Muscle of arm (tissue), 12 donors: ENCODE measurements around the gene GADD45G. TPM values are rescaled to one million over a fixed set of nuclear protein-coding genes. Genes with fewer than 3 reads are reported as not detected.

Experiments used
- DNase-seq: peaks from one replicate; pipeline ENCODE4 v3.0.0-alpha.2; 2013
- polyA plus RNA-seq, 12 donors: library from polyadenylated mRNA; unstranded; fragments of 120-200 nt; gene quantifications; one replicate each; pipeline ENCODE4 v1.2.1, GENCODE V29; 2013; ENCODE audit not compliant: insufficient read length in 12 of 12

Gene GADD45G
- polyA plus RNA-seq, 12 donors = 4.9 to 18.5 (median 7.5) TPM; not detected in 1

DNA sequence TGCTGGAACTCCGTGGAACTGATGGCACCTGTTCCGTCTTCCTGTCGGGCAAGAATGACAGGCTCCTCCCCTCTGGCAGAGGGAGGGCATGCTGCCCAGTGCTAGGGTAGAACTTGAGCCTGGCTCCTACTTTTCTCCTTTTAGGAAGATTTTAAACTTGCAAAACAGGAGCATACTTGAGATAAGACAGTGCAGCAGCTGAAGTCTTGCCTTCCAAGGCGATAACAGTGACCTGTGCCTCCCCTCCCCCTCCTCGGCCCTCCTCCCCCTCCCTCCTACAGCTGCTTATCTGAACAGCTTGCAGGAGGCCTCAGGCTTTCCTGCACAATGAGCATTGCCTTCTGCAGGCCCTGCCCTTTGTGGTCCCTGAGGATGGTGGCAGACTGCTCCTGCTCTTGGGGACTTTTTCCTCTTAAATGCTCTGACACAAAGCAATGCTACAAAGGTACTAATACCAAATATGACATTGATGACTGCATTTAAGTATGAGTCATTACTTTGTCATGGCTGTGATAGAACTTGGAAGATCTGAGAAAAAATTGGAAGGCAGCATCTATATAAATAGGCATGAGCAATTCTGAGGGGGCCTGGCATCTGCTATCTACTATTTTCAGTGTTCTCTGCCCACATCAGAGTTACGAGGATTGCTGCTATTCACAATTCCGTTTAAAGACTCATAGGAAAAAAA is 2.0 kb downstream of the GADD45G start:
- no peak for DNase-seq

DNA sequence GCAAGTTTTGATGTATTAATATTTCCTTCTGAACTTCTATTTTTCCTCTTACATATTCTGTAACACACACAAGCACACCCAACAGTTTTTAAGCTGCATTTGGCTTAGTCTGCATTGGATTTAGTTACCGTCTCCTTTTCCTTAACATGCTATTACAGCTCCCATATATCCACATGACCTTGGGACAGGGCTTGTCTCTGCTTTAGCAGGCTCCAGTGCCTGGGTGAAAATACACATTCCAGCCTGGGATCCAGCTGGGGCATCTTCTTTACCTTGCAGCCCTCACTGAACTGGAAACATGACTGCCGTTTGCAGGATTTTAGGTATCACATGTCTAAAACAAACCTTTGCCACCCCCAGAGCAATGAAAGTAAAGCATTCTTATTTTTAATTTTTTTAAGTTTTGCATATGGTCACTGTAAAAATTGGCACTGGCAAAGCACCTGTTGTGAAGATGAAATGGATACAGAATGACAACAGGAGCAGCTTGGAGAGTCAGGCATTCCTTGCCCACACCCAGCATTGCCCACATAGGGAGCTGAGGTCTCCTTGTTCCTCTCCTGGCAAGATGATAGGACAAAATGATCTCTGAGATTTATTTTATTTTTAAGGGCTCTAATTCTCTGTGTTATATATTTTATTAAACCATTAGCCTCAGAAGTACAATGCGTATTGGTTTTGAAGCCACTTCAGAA is 4.0 kb downstream of the GADD45G start:
- no peak for DNase-seq

DNA sequence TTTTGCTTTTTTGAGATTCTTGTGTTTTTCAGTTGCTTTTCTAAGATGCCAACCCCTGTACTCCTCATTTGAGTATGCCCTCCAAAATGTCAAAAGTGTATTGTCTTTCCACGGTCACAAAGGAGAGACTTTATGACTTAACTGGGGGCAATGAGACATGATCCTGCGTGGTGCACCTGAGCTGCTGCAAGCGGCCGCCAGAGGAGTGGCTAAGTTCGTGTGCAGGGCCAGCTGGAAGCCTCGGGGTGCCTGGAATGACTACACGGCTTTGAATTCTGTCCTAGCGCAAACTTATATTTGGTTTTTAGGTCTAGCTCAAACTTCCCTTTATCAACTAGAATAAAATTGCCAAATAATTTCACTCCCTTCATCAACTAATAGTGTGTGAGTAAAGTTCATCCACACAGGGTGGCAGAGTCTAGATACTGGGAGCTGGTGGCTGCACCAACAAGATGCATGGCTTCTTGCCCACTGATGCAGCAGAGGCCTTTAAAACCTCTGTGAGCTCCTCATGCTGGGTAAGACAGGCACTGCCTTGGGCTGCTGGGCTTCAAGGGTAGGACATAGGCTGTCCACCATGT is 4.7 kb downstream of the GADD45G start:
- no peak for DNase-seq

DNA sequence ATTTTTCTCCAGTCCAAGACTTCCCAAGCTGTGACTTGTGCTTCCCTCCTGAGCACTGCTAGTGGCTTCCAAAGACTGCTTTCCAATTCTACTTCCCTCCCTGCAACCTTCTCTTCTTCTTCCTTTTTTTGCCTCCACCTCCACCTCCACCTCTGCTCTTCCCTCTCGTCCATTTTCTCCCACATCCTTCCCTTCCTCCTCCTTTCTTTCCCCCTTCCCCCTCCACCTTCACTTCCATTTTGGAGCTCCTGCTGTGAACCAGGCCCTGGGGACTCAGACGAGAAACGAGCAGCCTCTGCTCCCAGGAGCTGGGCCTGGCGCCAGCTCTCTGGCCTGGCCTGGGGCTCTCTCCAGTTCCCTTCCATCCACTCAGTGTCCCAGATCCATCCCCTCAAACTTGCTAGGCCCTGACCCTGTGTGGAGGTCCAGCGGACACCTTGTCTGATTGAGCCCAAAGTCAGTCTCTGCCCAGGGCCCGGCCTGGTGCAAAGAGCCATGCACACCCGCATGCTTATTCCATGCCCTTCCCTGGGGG is 5.6 kb downstream of the GADD45G start:
- no peak for DNase-seq

DNA sequence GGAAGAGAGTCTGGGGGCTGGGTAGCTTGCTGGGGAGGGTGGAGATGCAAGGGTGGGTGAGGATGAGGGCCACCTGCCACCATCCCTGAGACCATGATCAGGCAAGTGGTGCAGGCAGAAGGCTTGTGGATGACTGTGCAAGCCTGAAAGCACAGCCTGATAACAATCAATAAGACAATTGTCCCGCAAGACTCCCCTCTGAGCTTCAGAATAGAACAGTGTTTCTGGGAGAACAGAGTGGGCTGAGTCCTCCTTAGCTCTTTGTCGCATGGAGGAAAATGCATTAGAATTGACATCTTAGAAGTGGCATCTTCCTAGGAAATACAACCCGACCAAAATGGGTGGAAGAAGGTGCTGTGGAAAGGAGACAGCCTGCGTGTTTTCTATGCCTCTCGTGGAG is 6.6 kb downstream of the GADD45G start:
- DNase-seq = no peak

DNA sequence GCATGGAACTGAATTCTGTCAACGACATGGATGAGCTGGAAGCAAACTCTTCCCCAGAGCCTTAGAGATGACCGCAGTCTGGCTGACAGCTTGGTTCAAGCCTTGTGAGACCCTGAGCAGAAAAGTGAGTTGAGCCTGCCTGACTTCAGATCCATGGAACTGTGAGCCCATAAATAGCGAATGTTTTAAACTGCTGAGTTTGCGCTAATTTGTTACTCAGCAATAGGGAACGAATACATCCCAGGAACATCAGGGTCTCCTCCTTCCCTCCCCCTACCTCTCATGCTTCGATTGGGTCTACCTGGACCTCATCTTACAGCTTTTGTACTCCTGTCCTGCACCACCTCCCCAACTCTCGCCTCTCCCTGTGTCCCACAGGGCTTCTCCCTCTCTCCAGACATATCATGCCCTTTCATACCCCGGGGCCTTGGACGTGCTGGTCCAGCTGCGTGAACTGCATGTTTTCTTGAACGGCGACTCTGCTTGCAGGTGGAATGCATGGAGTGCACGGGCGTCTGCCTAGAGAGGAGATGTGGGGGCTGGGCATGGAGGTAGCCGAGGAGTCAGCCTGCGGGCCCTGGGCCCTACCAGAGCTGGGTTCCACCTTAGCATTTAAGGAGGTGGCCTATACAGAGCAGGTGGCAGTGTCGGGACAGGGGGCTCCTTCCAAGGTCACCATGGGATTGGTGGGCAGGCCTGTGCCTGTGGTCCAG is 7.9 kb downstream of the GADD45G start:
- no peak for DNase-seq

DNA sequence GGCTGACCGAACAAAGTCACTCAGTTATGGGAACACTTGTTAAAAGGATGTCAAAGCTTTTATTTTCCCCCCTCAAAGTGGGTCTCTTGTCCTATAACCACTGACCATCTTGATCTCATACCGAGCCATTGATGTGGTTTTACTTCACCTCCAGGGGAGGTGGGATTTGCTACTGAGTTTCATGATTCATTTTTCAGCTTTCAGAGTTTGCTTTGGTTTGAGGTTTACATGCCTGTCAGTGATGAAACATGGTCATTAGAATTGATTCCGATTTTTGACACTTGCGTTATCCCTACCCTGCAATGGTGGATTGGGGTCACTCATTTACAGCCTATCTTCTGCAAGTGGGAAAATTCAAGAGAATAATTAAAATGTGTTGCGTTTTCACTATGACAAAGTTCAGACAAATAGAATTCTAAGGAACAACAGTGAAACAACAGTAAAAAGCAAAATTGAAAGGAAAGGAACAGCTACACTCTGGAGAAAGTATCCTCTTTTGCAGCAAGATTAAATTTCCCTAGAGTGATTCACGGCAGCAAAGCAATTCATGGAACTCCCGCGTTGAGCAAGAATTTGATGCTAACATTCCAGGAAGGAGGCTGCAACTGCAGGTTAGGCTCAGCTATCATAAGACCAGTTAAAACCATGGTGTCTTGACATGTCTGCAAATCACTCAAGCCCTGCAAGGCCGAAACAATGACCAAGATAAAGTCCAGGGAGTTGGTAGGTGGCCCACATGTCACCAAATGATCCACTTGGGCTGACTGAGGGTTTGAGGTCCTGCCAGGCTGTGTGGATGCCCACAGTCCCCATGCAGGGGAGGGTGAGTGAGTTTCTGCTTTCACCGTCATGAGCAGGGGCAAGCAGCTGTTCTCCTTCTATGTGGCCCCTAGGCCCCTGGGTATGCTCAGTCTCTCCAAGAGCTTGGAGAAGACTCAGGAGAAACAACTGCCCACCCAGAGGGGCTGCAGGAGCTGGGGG is 9.4 kb downstream of the GADD45G start:
- DNase-seq = no peak

DNA sequence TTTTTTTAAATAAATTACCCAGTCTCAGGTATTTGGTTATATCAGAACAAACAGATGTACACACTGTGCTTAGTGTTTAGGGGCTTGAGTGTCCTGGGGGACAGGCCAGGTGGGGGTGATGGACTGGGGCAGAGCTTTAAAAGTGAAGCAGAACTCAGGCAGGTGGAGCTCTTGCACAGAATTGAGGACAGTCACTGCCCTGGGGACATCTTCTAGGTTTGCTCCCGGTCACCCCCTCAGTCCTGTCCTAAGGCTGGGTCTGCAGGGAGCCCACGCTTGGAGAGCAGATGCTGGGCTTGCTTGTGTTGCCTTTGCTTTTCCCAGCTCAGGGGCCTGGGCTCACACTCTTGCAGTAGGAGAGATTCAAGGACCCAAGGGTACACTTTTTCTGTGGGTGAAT is 10.8 kb downstream of the GADD45G start:
- no peak for DNase-seq

DNA sequence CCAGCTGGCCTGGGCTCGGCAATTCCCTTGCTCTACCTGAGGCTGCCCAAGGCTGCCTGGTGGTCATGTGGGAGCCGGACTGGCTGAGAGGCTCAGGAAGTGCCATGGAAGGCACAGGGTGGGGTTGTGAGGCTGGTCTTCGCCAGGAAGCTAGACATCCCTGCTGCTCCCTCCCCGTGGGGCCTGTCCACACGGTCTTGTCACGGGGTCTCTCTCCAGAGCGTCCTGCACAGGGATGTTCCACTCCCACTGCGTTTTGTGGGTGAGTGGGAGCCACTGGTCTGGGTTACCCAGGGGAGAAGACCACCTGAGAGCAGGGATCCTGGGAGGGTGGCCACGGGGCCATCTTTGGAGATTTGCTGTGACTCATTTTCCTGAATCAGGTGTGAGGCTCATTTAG is 11.6 kb downstream of the GADD45G start:
- no peak for DNase-seq

DNA sequence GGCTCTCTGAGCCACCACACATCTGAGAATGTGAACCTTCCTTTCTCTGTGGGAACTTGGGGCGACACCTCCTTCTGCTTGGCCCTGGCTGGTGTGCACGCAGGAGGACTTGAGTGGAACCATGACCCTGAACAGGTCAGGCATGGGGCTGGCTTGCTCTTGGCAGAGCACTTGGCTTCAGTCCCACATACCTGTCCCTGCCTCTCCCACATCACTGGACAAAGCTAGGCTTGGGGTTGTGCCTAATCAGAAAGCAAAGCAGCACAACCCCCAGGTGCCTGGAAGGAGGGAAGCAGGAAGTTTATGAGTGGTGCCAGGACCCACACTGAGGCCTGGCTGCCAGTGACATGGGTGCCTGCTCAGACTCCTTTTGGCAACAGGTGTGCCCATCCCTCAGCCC is 13.2 kb downstream of the GADD45G start:
- DNase-seq = no peak

DNA sequence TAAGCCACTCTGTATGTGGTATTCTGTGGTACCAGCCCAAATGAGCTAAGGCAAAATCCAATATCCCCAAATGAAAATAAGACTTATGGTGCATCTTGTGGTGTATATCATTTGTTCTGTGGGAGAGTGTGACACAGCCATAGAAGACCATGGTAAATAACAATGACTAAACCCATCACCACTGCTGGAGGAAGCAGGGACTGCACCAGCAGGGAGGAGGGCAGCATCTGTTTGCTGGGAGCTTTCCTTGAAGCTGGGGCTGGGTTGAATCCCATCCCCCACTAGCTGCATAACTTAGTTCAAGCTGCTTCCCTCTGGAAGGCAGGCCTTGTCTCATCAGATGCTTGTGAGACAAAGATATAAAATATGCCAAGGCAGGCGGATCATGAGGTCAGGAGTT is 14.2 kb downstream of the GADD45G start:
- DNase-seq = no peak

DNA sequence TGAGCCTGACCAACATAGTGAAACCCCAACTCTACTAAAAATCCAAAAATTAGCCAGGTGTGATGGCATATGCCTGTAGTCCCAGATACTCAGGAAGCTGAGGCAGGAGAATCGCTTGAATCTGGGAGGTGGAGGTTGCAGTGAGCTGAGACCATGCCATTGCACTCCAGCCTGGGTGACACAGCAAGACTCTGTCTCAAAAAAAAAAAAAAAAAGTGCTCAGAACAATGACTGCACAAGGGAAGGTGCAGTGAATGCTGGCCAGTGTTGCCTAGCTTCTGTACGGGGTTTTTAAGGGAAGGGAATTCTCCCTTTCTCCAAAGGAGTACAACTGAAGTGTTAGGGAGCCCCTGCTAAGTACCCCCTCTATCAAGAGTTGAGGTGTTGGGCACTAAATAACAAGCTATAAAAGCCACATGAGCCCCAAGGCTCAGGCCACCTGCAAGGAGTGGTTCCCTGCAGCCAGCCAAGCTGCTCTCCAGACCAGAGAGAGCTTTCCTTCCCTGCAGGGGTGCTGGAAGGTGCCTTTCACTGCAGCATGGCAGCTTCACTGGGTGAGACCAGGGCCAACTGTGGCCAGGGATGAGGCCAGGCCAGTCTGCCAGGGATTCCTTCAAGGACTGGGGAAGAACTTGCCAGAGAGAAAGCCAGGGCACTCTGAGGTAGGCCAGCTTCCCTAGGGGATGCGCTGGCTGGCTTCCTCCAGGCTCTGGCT is 14.8 kb downstream of the GADD45G start:
- DNase-seq = no peak

DNA sequence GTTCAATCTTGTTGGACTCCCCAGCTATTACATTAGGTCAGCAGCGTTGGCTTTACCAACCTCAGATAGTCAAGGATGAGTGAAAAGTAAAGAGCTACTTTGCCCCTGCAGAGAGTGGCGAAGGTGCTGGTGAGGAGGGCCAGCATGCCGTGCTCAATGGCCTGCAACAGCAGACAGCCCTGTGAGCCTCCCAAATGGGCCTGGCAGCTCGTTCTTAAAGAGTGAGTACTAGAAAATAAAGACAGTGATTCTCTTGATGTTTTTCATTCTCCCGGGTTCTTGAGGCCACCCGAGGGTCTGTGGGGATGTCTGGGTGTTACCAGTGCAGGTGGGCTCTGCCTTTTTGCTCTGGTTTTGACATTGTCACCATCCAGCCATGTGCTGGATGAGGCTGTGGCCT is 16.2 kb downstream of the GADD45G start:
- DNase-seq = no peak

DNA sequence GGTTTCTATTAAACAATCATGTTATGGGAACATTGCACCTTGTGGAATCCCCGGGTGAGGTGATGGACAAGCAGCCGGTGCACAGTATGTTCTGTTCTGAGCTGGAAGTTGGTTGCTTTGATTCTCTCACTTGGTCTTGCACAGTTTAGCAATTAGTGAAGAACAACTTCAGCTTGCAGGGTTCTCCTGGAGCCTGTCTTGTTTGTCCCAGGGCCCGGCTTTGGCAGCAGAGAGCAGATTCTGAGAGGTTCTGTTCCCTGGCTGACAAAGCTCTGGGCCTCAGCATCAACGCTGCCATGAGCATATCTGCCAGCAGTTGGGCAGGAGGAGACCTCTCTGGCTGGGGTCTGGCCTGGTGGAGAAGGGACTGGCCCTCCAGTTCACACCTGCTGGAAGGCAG is 16.9 kb downstream of the GADD45G start:
- no peak for DNase-seq

DNA sequence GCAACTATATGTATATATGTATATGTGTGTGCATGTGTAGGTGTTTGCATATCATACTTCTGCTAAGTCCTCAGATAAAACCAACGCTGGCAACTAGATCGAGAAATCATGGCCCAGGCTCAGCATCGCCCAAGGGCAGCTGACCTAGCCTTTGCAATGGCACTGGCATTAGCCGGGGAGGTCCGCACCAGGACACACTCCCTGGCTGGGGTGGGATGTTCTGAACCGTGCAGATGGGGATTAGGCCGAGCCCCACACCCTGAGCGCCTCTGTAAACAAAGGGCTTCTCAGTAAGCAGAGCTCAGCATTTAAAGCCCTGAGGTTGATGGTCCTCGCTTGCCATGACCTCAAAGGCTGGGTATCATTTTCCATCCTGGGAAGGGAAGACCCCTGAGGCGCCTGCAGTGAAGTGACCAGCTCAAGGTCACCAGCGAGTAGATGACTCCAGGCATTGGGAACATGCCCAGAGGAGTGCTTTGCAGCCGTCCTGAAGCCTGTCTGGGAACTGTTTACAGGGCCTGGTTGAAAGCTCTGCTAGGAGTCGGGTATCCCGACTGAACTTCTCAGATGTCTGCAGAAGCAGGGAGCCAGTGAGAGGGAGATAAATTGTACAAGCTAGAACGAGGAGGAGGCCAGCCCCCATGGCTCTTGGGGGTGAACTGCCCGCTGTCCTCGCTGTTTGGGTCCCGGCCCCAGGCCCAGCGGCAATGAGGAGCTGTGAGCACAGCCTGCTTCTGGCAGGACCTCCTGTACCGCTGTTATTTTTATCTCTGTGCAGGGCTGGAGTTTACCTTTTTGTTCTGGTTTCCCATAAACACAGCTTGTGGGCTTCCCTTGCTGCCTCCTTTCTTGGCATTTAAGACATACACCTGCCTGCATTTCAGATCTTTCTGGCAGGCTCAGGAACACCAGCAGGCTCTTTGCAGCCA is 18.4 kb downstream of the GADD45G start:
- DNase-seq = no peak

DNA sequence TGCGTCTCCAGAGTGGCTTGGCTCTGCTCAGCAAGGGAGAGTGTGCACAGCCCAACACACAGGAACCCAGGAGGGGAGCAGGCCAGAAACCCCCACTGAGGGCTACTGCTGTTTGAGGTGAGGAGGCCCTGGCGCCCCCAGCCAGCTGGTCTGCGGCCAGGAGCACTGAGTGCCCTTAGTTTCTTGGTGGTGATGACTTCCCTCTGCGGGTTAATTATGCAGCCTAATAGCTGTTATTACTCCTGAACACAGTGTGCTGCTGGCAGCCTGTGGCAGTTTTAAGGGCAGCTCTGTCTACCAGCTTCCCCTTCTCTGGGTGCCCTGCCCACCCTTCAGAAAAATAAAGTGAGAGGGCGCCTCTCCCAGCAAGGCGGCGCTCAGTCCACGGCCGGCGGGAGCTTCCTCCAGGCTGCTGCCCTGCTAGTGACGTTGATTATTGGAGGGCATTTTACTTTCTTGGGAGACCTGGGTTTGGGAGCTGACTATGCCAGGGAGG is 19.2 kb downstream of the GADD45G start:
- DNase-seq = no peak

DNA sequence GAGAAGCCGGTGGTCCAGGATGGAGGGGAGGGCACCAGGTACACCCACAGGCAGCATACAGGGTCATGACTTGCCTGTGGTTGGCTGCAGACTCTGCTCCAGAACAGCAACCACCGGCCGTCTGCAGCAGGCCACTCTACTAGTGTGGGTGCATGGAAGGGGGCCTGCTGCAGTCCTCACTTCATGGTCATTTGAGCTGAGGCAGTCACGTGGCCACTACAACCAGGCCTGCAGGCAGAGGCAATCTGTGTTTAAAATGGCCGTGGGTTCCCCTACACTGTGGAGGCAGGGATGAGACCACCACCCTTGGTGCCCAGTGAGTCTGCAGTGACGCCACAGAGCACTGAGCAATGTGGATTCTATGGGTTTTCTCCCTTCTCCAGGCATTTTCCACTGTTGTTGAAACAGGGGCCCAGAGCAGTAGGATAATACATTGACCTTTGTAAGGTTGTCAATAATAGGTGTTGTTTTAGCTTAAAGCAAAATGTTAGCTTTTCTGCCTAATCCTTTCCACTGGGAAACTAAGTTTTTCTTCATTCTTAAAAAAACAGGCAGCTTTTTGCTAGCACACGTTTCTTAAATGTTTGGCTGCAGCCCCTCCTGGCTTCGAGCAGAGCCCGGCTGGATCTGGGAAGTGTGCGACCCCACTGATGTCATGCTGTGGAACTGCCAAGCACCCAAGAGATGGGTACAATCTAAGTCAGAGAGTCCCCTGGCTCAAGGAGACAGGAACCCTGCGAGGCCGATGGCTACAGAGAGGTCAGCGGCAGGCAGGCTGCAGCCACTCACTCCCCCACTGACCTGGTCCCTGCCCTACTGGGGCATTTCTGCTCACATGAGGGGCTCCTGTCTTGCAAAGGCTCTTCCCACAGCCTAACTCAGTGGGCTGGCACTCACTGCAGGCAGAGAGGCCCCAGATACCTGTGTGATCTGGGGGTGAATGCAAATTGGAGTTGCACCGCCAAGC is 21.2 kb downstream of the GADD45G start:
- DNase-seq = no peak

DNA sequence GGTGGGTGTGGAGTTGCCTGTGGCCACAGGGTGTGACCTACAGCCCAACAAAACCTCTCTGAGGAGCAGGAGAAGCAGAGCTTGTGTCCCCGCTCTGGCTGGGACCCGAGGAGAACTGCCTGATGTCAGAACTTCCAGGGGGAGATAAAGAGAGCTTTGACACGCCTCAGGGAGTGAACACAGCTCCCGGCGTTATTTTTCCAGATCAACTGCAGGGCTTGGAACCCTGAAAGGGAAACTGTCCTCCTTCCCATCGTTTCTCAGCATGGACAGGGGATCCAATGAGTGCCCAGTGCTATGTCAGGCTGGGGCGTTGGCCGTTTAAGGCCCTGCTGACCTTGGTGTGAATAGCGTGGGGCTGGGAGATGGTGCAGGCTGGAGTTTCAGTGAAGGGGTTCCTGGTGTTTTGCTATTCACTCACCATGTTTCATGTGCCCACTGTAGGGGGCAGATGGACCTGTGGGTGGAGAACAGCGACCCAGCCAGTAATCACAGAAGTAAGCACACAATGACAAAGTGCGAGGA is 22.0 kb downstream of the GADD45G start:
- DNase-seq = no peak
